Right lobe of liver (tissue), 4 donors: ENCODE data around the gene RALB.

ENCODE experiments used
- POLR2A ChIP-seq: fragments of 450-650 bp; IDR thresholded peaks from one replicate; pipeline ENCODE4 v1.6.1; 2017; ENCODE audit warnings: antibody characterized with exemption, mild to moderate bottlenecking
- TF ChIP-seq, protein P1 (sequence below), 4 donors: fragments of 200-600 bp in 3 of 4; fragments of 450-650 bp in 1 of 4; IDR thresholded peaks; one replicate each; pipeline versions ENCODE4 v1.5.1 to v1.8.0; 2016 to 2022; ENCODE audit warnings: antibody characterized with exemption in 4 of 4, mild to moderate bottlenecking in 2 of 4
- donor health status: DM: no; HTN: no; CAD: no.
- donor health status: DM: no; HTN: no; CAD: no.
- donor health status: DM: no; HTN: yes; CAD: no.

DNA sequence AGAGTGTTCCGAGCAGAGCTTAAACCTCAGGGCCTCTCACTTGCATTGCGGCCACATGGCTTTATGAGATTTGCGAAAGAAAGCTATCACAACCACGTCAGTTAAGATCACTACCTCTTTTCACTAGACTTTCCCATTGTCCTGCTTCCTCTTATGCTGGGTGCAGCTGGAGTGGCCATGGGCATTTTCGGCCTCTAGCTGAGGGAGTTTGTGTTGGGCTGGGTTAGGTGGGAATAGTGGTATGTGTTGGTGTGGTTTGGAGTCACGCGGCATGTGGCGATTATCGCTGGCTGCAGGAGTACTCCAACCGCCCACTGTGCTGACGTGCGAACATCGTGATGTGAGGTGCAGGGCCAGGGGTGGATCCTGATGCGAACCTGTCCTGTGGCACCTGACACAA, 27.1 kb downstream of the RALB start:
- TF ChIP-seq, protein P1, sequence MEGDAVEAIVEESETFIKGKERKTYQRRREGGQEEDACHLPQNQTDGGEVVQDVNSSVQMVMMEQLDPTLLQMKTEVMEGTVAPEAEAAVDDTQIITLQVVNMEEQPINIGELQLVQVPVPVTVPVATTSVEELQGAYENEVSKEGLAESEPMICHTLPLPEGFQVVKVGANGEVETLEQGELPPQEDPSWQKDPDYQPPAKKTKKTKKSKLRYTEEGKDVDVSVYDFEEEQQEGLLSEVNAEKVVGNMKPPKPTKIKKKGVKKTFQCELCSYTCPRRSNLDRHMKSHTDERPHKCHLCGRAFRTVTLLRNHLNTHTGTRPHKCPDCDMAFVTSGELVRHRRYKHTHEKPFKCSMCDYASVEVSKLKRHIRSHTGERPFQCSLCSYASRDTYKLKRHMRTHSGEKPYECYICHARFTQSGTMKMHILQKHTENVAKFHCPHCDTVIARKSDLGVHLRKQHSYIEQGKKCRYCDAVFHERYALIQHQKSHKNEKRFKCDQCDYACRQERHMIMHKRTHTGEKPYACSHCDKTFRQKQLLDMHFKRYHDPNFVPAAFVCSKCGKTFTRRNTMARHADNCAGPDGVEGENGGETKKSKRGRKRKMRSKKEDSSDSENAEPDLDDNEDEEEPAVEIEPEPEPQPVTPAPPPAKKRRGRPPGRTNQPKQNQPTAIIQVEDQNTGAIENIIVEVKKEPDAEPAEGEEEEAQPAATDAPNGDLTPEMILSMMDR (IDR thresholded peaks at IDR 0.05), result no peak
- no peak for TF ChIP-seq POLR2A
